A673 (cell line): ENCODE data around the gene NFILZ. TPM values are rescaled to one million over a fixed set of nuclear protein-coding genes. Genes with fewer than 3 reads are reported as not detected.

ENCODE experiments used
- Bru-seq: library from RNA; stranded (reverse); fragments of 400-500 nt; gene quantifications from one replicate; lab custom pipeline; 2021; lab: Mats Ljungman, UMichigan
- BruChase-seq, 2 experiments: library from RNA; stranded (reverse); fragments of 400-500 nt; gene quantifications; one replicate each; lab custom pipeline; 2021; lab: Mats Ljungman, UMichigan
- BruUV-seq: library from RNA; stranded (reverse); fragments of 400-500 nt; replicated peaks from 2 replicates; lab custom pipeline; 2021; lab: Mats Ljungman, UMichigan
- CTCF ChIA-PET: fragments of 300-600 bp; sonication (Branson Sonifier 250); formaldehyde crosslinking; loops from one replicate; lab custom pipeline; 2022; ENCODE audit warnings: antibody characterized with exemption; lab: Charles Lee
- POLR2A ChIA-PET: fragments of 300-600 bp; sonication (Branson Sonifier 250); formaldehyde crosslinking; loops from one replicate; lab custom pipeline; 2022; ENCODE audit warnings: antibody characterized with exemption; ENCODE audit not compliant: low non-redundant PET; lab: Charles Lee
- DNase-seq: peaks from one replicate; pipeline ENCODE4 v3.0.0-alpha.2; 2015; ENCODE audit warnings: low spot score
- H3K27ac ChIP-seq: fragments of 200-600 bp; sonication (generic); 2 replicates; pipeline ENCODE4 v1.5.1; 2016; ENCODE audit warnings: mixed run types, low read depth, mild to moderate bottlenecking, mixed read lengths, antibody characterized with exemption, low read length; ENCODE audit not compliant: poor library complexity, severe bottlenecking
- H3K27me3 ChIP-seq: fragments of 200-600 bp; sonication (generic); replicated peaks from 2 replicates; pipeline ENCODE4 v1.6.1; 2017; ENCODE audit warnings: mixed run types, low read depth, mild to moderate bottlenecking, mixed read lengths, antibody characterized with exemption, low read length; ENCODE audit not compliant: insufficient read depth, poor library complexity
- H3K36me3 ChIP-seq: fragments of 200-600 bp; sonication (generic); 2 replicates; pipeline ENCODE4 v1.6.1; 2016; ENCODE audit warnings: mixed run types, mild to moderate bottlenecking, mixed read lengths, antibody characterized with exemption, low read length; ENCODE audit not compliant: insufficient read depth, poor library complexity, severe bottlenecking
- H3K4me1 ChIP-seq: fragments of 200-600 bp; sonication (generic); 2 replicates; pipeline ENCODE4 v1.6.1; 2017; ENCODE audit warnings: mixed run types, mild to moderate bottlenecking, mixed read lengths, antibody characterized with exemption, low read length; ENCODE audit not compliant: insufficient read depth, poor library complexity, severe bottlenecking
- H3K4me3 ChIP-seq: fragments of 200-600 bp; sonication (generic); 2 replicates; pipeline ENCODE4 v1.5.1; 2016; ENCODE audit warnings: low read depth, mixed run types, mild to moderate bottlenecking, mixed read lengths, low read length; ENCODE audit not compliant: poor library complexity, severe bottlenecking
- H3K9me3 ChIP-seq: fragments of 200-600 bp; sonication (generic); 2 replicates; pipeline ENCODE4 v1.6.1; 2016; ENCODE audit warnings: mixed run types, low read depth, mild to moderate bottlenecking, mixed read lengths, antibody characterized with exemption, low read length; ENCODE audit not compliant: poor library complexity, severe bottlenecking
- EZH2 ChIP-seq: fragments of 200-600 bp; sonication (generic); IDR thresholded peaks from 2 replicates; pipeline ENCODE4 v1.6.1; 2017; ENCODE audit warnings: borderline replicate concordance, low read depth, mild to moderate bottlenecking, mixed read lengths, antibody characterized with exemption, low read length; ENCODE audit not compliant: poor library complexity, severe bottlenecking
- intact Hi-C: fragments of 100-400 bp; cut with micrococcal nuclease; formaldehyde crosslinking; loops from one replicate; pipeline ENCODE4 v1.10.0; 2022; ENCODE audit not compliant: unreplicated experiment
- long read RNA-seq: library from polyadenylated mRNA; stranded (forward); transcript quantifications from one replicate; pipeline ENCODE4 v2.0.0, GENCODE V29; 2022
- total RNA-seq: library from RNA; stranded (reverse); gene quantifications from 2 replicates; pipeline ENCODE4 v1.2.3, GENCODE V29; 2021
- TF ChIP-seq, protein P1 (sequence below): fragments of 300-800, 200-600 bp; sonication (generic); conservative IDR thresholded peaks from 2 replicates; pipeline ENCODE4 v1.5.1; 2017; ENCODE audit warnings: low read depth, mild to moderate bottlenecking, antibody characterized with exemption, low read length, moderate library complexity, mixed read lengths

The NFILZ gene, protein sequence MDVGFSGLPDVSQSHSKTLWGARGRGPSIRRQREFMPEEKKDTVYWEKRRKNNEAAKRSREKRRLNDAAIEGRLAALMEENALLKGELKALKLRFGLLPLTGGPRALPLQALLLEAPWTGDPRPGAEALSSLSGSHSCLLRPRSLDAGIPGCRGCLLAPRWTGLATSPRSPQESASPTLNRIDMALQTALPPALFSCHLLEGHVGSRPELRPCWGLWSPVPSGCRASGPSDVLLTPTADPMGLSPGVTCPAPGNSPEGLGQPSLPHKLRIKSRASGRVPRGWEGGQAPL
- total RNA-seq (not detected in 2 replicates), Bru-seq, nascent RNA (percentile 19 among the genes with signal in this experiment), BruChase-seq, experiment 1, labeled RNA remaining after a 2-hour chase (percentile 9 among the genes with signal in this experiment), BruChase-seq, experiment 2, labeled RNA remaining after a 6-hour chase (percentile 18 among the genes with signal in this experiment)
- long read RNA-seq, result 0 reads

DNA sequence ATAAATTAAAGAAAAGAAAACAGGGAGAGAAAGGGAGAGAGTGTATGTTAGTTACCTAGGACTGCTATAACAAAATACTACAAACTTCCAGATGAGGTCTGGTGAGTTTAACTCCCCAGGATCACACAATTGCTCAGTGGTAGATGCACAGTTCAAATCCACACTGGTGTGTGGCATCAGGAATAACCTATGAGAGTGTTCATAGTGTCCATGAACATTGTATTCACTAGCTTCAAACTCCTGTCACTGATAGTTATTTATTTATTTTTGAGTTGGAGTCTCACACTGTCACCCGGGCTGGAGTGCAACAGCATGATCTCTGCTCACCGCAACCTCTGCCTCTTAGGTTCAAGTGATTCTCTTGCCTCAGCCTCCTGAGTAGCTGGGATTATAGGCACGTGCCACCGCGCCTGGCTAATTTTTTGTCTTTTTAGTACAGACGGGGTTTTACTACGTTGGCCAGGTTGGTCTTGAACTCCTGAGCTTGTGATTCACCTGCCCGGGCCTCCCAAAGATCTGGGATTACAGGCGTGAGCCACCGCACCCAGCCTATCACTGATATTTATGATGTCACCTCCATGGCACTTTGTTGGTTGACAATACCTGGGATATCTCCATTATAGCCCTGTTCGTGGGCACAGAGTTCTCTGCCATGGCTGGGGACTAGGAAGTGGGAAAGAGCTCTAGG, at the start of gene NFILZ:
Gene NFILZ (plus strand): TSS at position 638 of the 688 bp plus-strand sequence. CDS start 46,133 bp downstream, outside the sequence.
- BruUV-seq, result no TSS peak
- CTCF ChIA-PET, result interaction anchor here (1.4 kb wide), 1 partner anchor 12 kb away, joined by 15 read pairs; no protein-coding TSS in a partner anchor
- H3K4me1 ChIP-seq, result peaks cover 29% of the 10 kb centered on the region
- intact Hi-C loops, result no loop called here
- DNase-seq, result no peak
- H3K27ac ChIP-seq, result peak within 1 kb of the TSS; percentile 64
- H3K4me3 ChIP-seq, result no peak within 1 kb of the TSS
- TF ChIP-seq, protein P1, sequence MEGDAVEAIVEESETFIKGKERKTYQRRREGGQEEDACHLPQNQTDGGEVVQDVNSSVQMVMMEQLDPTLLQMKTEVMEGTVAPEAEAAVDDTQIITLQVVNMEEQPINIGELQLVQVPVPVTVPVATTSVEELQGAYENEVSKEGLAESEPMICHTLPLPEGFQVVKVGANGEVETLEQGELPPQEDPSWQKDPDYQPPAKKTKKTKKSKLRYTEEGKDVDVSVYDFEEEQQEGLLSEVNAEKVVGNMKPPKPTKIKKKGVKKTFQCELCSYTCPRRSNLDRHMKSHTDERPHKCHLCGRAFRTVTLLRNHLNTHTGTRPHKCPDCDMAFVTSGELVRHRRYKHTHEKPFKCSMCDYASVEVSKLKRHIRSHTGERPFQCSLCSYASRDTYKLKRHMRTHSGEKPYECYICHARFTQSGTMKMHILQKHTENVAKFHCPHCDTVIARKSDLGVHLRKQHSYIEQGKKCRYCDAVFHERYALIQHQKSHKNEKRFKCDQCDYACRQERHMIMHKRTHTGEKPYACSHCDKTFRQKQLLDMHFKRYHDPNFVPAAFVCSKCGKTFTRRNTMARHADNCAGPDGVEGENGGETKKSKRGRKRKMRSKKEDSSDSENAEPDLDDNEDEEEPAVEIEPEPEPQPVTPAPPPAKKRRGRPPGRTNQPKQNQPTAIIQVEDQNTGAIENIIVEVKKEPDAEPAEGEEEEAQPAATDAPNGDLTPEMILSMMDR, result no peak
- TF ChIP-seq EZH2, result no peak
- POLR2A ChIA-PET, result no interaction called here
- H3K9me3 ChIP-seq, result no peaks in the 10 kb centered on the region
- H3K36me3 ChIP-seq, result no peaks in the 10 kb centered on the region
- no peaks in the 10 kb centered on the region for H3K27me3 ChIP-seq

DNA sequence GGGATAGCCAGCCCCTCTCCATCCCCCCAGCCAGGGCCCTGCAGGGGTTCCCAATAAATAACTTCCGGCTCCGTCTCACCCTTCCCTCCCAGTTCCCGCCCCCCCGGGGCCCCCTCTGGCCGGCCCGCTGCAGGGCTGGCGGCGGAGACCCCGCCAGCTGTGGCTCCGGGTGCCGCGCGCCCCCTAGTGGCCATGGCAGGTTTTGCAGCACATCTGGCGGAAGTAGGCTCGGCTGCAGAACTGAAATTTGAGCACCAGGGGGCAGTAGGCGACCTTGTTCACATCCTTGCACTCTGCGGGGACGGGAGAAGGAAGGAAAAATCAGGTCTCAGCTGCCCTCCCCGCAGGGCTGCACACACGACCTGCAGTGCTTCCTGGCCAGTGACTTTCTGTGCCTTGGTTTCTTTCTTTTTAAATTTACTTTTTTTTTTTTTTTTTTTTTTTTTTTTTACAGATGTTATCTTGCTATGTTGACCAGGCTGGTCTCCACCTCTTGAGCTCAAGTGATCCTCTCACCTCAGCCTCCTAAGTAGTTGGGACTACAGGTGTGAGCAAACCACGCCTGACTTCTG, 49.6 kb upstream of the NFILZ start:
- Histone ChIP-seq H3K4me3 (no peak overlapping the region), H3K27ac (no peak overlapping the region), H3K9me3 (no peaks in the 10 kb centered on the region), H3K36me3 (no peaks in the 10 kb centered on the region), H3K4me1 (peaks cover 9% of the 10 kb centered on the region), H3K27me3 (no peaks in the 10 kb centered on the region)
- ChIA-PET CTCF (interaction anchor here (0.5 to 2.1 kb wide), 17 partner anchors 10 to 1481 kb away, joined by 3 to 23 read pairs (median 6); partner anchors contain the start of genes ACTL9 and ZNF414), POLR2A (interaction anchor here (0.5 kb wide), 1 partner anchor 606 kb away, joined by 3 read pairs; no protein-coding TSS in a partner anchor)
- no TSS peak for BruUV-seq
- TF ChIP-seq, protein P1, result peak; percentile 99
- no peak for TF ChIP-seq EZH2
- peak; percentile 86 for DNase-seq
- intact Hi-C loops, result loop anchor here (5.0 kb wide), 1 partner anchor 223 kb away; no protein-coding TSS in a partner anchor
